ENCODE measurements around the gene TECTA.
"Not testable (repeated sequence)": the region's sequence is repeated elsewhere in the genome, so short reads cannot be mapped to it uniquely, and the experiment has no call there.

Gene TECTA

GRCh38 chr11:121229495-121230215, 128.6 kb downstream of the TECTA start:
- no peak for DNase-seq (ENCODE audit: low read depth)

GRCh38 chr11:121231576-121232278, 130.7 kb downstream of the TECTA start:
- DNase-seq (ENCODE audit: low read depth), result no peak

GRCh38 chr11:121235057-121235456, 134.0 kb downstream of the TECTA start:
- DNase-seq (ENCODE audit: low read depth), result no peak

GRCh38 chr11:121236115-121237001, 135.3 kb downstream of the TECTA start:
- DNase-seq (ENCODE audit: low read depth), result no peak

- not testable (repeated sequence) for DNase-seq (ENCODE audit: low read depth)
These were observed 136.2 kb downstream of the TECTA start for GRCh38 chr11:121237247-121237646.

- DNase-seq (ENCODE audit: low read depth), result no peak
These were observed 136.9 kb downstream of the TECTA start for GRCh38 chr11:121237686-121238658.

GRCh38 chr11:121238956-121239355, 137.9 kb downstream of the TECTA start:
- DNase-seq (ENCODE audit: low read depth), result no peak

GRCh38 chr11:121240001-121240400, 139.0 kb downstream of the TECTA start:
- DNase-seq (ENCODE audit: low read depth), result not testable (repeated sequence)

- DNase-seq (ENCODE audit: low read depth), result no peak
These were observed 139.7 kb downstream of the TECTA start for GRCh38 chr11:121240650-121241303.
